MCF 10A (cell line): ENCODE results near the gene FATE1. TPM values are rescaled to one million over a fixed set of nuclear protein-coding genes. Genes with fewer than 3 reads are reported as not detected.
"Not testable (repeated sequence)": the region's sequence is repeated elsewhere in the genome, so short reads cannot be mapped to it uniquely, and the experiment has no call there.

Experiments used
- BruUV-seq: library from RNA; stranded (reverse); fragments of 400-500 nt; replicated peaks from 2 replicates; lab custom pipeline; 2021; lab: Mats Ljungman, UMichigan
- CTCF ChIA-PET: fragments of 300-600 bp; sonication (Branson Sonifier 250); formaldehyde crosslinking; extraction: SDS; loops from one replicate; lab custom pipeline; 2021; ENCODE audit warnings: antibody characterized with exemption, inconsistent platforms; lab: Yijun Ruan, JAX
- POLR2A ChIA-PET: fragments of 300-600, 350-650 bp; sonication (Branson Sonifier 250); formaldehyde crosslinking; extraction: SDS; loops from one replicate; lab custom pipeline; 2020; ENCODE audit warnings: antibody characterized with exemption, inconsistent platforms; lab: Yijun Ruan, JAX
- DNase-seq: peaks from one replicate; pipeline ENCODE4 v3.0.0-alpha.2; 2018; ENCODE audit not compliant: unreplicated experiment
- H3K27ac Mint-ChIP-seq: one replicate; pipeline ENCODE4 v1.8.0; 2022; ENCODE audit warnings: mild to moderate bottlenecking, low read depth, mixed read lengths; ENCODE audit not compliant: unreplicated experiment
- H3K27me3 Mint-ChIP-seq: one replicate; pipeline ENCODE4 v1.8.0; 2022; ENCODE audit warnings: mixed read lengths; ENCODE audit not compliant: insufficient read depth, unreplicated experiment
- H3K36me3 Mint-ChIP-seq: one replicate; pipeline ENCODE4 v1.8.0; 2022; ENCODE audit warnings: mild to moderate bottlenecking, moderate library complexity, mixed read lengths; ENCODE audit not compliant: insufficient read depth, unreplicated experiment
- H3K4me1 Mint-ChIP-seq: one replicate; pipeline ENCODE4 v1.8.0; 2022; ENCODE audit warnings: mixed read lengths; ENCODE audit not compliant: insufficient read depth, unreplicated experiment
- H3K4me3 Mint-ChIP-seq: one replicate; pipeline ENCODE4 v1.8.0; 2022; ENCODE audit warnings: mild to moderate bottlenecking, moderate library complexity, mixed read lengths; ENCODE audit not compliant: unreplicated experiment
- H3K9me3 Mint-ChIP-seq: one replicate; pipeline ENCODE4 v1.8.0; 2022; ENCODE audit warnings: mixed read lengths; ENCODE audit not compliant: unreplicated experiment
- CTCF ChIP-seq: fragments of 200-600 bp; IDR thresholded peaks from one replicate; pipeline ENCODE4 v1.8.0; 2022; ENCODE audit warnings: antibody characterized with exemption, mild to moderate bottlenecking; ENCODE audit not compliant: unreplicated experiment
- intact Hi-C: fragments of 100-400 bp; cut with micrococcal nuclease; formaldehyde crosslinking; loops from 2 replicates; pipeline ENCODE4 v1.14.1; 2022
- total RNA-seq: library from RNA; stranded (reverse); gene quantifications from 2 replicates; pipeline ENCODE4 v1.2.3, GENCODE V29; 2022

The FATE1 gene
- total RNA-seq, 1 experiment from 2014 or later, result not detected

- no peak for DNase-seq
- H3K27me3 Mint-ChIP-seq, result no peaks in the 10 kb centered on the region
- TF ChIP-seq CTCF, result no peak
- H3K9me3 Mint-ChIP-seq, result no peaks in the 10 kb centered on the region
- no peak overlapping the region for H3K27ac Mint-ChIP-seq
- ChIA-PET POLR2A (interaction anchor here (0.5 kb wide), 1 partner anchor 297 kb away, joined by 3 read pairs; no protein-coding TSS in a partner anchor), CTCF (no interaction called here)
- H3K36me3 Mint-ChIP-seq, result peaks cover 6% of the 10 kb centered on the region
- intact Hi-C loops, result no loop called here
- no peaks in the 10 kb centered on the region for H3K4me1 Mint-ChIP-seq
- H3K4me3 Mint-ChIP-seq, result no peak overlapping the region
- no TSS peak for BruUV-seq
Observed at GRCh38 chrX:151692825-151693224, 23.0 kb upstream of the FATE1 start.

DNA sequence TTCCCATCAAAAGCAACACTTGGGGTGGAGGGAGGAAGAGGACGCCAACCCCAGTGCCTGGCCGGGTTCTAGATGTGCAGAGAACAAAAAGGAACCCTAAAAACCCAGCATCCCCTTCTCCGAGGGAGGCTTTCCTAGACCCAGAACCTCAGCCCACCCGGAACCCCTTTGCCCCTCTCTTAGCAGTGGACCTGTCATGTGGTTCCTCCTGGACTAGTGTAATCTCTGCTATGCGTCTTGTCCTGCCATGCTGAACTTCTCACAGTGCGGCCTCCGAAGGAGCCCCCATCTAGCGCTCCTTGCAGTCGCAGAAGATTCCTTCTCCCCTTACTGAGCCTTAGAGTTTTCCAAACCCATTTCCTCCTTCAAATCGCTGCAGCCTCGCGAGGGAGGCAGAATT is 21.7 kb upstream of the FATE1 start:
- Mint-ChIP-seq H3K4me1 (no peaks in the 10 kb centered on the region), H3K4me3 (no peak overlapping the region), H3K27me3 (no peaks in the 10 kb centered on the region), H3K9me3 (no peaks in the 10 kb centered on the region), H3K36me3 (peaks cover 6% of the 10 kb centered on the region), H3K27ac (no peak overlapping the region)
- intact Hi-C loops, result no loop called here
- ChIA-PET POLR2A (no interaction called here), CTCF (no interaction called here)
- no peak for TF ChIP-seq CTCF
- DNase-seq, result no peak
- no TSS peak for BruUV-seq

DNA sequence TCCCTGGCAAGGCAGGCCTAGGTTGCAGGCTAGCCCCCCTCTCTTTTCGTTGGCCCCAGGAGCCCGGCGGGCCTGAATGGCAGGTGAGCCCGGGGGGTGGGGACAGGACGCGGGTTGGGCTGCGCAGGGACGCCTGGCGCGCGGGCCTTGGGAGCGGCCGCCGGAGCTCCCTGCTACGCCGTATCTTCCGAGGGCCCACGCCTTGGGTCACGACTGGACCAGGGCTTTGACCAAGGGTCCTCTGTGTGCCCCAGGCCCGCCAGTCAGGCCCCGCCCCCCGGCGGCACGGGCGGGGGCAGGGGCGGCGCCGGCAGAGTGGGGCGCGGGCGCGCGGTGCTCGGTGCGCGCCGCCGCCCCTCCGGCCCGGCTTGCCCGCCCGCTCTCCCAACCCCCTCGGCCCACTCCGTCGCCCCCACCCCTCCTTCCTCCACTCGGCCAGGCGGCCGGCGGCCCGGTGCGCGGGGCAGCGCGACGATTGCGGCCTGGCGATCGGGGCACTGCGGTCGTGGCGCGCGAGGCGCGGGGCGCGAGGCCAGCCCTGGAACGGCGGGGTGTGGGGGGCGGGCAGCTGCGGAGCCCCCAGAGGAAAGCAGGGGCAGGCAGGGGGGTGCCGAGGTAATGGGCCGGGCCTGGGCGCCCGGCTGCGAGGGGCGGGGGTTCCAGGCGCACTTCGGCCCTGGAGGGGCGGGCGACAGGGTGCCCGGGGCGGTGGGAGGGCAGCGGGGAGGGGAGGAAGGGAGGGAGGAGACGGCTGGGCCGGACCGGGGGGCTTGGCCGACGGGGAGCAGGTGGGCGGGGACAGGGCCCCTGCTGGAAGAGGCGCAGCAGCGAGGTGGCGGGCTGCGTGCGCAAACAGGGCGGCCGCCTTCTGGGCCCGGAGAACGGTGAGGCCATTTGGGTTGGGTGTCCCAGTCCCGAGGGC is 20.9 kb upstream of the FATE1 start, which contains the start of gene PRRG3:
Gene PRRG3 (plus strand): TSS at position 798 of the 922 bp plus-strand sequence. CDS start 3,357 bp downstream, outside the sequence.
- ChIA-PET POLR2A (no interaction called here), CTCF (interaction anchor here (0.5 kb wide), 1 partner anchor 12 kb away, joined by 3 read pairs; no protein-coding TSS in a partner anchor)
- H3K4me3 Mint-ChIP-seq, result no peak within 1 kb of the TSS
- intact Hi-C loops, result no loop called here
- no peak for TF ChIP-seq CTCF
- H3K27me3 Mint-ChIP-seq, result no peaks in the 10 kb centered on the region
- no TSS peak for BruUV-seq
- peaks cover 6% of the 10 kb centered on the region for H3K36me3 Mint-ChIP-seq
- no peaks in the 10 kb centered on the region for H3K4me1 Mint-ChIP-seq
- no peak within 1 kb of the TSS for H3K27ac Mint-ChIP-seq
- DNase-seq, result no peak
- no peaks in the 10 kb centered on the region for H3K9me3 Mint-ChIP-seq

- Mint-ChIP-seq H3K27me3 (no peaks in the 10 kb centered on the region), H3K4me3 (no peak overlapping the region), H3K9me3 (no peaks in the 10 kb centered on the region), H3K27ac (no peak overlapping the region), H3K36me3 (peaks cover 6% of the 10 kb centered on the region), H3K4me1 (no peaks in the 10 kb centered on the region)
- DNase-seq, result no peak
- intact Hi-C loops, result no loop called here
- ChIA-PET POLR2A (no interaction called here), CTCF (interaction anchor here (0.5 to 0.7 kb wide), 2 partner anchors 11 to 18 kb away, joined by 3 read pairs; no protein-coding TSS in a partner anchor)
- BruUV-seq, result no TSS peak
- TF ChIP-seq CTCF, result no peak
Observed at GRCh38 chrX:151695583-151696340, 20.1 kb upstream of the FATE1 start.

DNA sequence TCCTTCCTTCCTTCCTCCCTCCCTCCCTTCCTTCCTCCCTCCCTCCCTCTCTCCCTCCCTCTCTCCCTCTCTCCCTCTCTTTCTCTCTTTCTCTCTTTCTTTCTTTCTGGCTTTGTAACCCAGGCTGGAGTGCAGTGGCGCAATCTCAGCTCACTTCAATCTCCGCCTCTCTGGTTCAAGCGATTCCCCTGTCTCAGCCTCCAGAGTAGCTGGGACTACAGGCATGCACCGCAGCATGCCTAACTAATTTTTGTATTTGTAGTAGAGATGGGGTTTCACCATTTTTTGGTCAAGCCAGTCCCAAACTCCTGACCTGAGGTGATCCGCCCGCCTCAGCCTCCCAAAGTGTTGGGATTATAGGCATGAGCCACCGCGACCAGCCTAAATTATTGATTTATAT is 18.8 kb upstream of the FATE1 start:
- H3K9me3 Mint-ChIP-seq, DNase-seq, H3K27ac Mint-ChIP-seq, H3K4me3 Mint-ChIP-seq, H3K27me3 Mint-ChIP-seq, POLR2A ChIA-PET, H3K36me3 Mint-ChIP-seq, H3K4me1 Mint-ChIP-seq, intact Hi-C loops, BruUV-seq: not testable (repeated sequence)
- CTCF ChIA-PET, result interaction anchor here (0.8 to 1.1 kb wide), 2 partner anchors 17 kb away, joined by 3 read pairs; no protein-coding TSS in a partner anchor
